ENCODE data around the gene CRTAC1.
A peak's percentile ranks its signal among the peaks of the same experiment; 100 is the strongest.

Gene CRTAC1

GRCh38 chr10:97922022-97922758 is 108.2 kb downstream of the CRTAC1 start:
- DNase-seq, result no peak

- no peak for DNase-seq
Measured at GRCh38 chr10:97921581-97922021, 108.8 kb downstream of the CRTAC1 start.

- no peak for DNase-seq
Measured at GRCh38 chr10:97920865-97921264, 109.6 kb downstream of the CRTAC1 start.

- peak; percentile 5 for DNase-seq
Measured at GRCh38 chr10:97919012-97919411, 111.4 kb downstream of the CRTAC1 start.

- DNase-seq, result no peak
Measured at GRCh38 chr10:97916586-97916985, 113.8 kb downstream of the CRTAC1 start.

- DNase-seq, result no peak
Measured at GRCh38 chr10:97915346-97916131, 114.9 kb downstream of the CRTAC1 start.

- DNase-seq, result peak; percentile 48
Measured at GRCh38 chr10:97914837-97915211, 115.6 kb downstream of the CRTAC1 start.

DNA sequence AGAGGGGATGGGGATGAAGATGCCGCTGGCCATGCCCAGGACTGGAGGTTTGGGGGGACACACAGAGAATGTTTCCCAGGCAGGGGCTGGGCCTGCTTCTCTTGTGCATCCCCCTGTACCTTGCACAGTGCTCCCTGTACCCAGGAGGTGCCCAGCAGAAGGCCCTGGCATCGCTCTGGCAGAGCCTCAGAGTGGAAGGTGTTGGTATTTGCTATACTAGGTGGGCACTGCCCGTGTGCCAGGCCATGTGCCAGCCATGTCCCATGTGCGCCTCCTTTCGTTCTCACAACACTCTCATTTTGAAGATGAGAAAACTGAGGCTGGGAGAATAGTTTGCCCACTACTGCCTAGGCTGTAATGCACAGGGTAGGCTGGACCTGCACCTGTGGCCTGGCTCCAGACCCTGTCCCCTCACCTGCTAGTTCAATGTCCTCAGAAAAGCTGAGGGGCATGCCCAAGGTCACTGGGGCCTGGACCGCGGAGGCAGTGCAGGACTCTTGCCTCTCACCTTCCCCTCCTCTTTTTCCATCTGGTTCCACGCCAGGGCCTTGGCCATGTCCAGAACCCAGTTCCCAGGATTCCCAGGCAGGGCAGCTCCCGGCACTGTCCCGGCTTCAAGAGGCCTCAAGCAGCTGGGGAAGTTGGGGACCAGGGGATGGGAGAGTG is 116.1 kb downstream of the CRTAC1 start:
- no peak for DNase-seq

GRCh38 chr10:97913614-97914013 is 116.8 kb downstream of the CRTAC1 start:
- DNase-seq, result no peak

DNA sequence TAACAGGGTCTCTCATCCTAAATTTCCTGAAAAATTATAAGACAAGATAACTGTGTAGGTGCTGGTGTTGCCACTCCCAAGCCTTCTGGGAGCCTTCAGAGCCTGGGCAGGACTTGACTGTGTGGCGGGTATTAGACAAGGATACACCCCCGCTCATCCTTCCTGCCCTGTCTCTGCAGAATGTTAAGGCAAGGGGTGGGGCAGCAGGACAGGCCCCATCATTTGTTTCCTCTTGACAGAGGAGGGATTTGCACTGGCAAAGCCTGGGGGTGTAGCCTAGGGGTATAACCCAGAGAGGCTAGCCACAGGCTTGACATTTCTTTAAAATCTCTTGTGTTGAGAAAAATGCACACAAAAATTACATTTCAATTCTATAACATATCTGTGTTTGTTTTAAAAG is 117.2 kb downstream of the CRTAC1 start:
- no peak for DNase-seq

DNA sequence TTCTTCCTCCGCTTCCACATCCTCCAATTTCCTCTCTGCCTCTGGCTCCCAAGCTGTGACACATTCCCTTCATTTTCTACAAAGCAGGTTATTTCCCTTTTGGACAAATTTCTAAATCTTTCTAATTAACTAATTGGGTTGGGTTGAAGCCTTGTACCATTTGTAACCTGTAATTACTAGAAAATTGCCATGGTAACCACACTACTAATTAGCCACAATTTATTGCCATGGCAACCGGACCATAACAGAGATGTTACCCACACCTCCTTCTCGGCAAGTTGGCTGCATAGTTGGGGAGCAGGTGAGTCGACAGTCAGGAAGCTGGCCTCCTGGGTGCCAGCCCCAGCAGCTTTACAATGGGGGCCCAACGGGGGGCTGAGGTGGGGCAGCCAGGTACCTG is 119.2 kb downstream of the CRTAC1 start:
- DNase-seq, result no peak

DNA sequence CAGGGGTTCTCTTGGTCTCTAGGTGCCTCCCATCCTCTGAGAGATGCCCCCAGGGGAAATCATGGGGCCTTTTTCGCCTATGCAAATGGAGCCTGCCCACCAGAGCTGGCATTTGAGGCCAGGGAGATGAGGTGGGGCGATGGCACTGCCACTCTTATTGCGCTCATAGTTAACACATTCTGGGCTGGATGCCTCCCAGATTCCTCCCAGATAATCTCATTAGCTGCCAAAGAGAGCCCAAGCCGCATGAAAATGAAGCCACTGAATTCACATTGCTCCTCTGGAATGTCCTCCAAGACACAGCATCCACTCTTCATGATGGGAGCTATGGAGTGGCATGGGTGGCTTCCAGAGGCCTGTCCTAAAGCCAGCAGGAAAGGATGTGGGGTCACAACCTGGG is 119.8 kb downstream of the CRTAC1 start:
- DNase-seq, result no peak

- no peak for DNase-seq
Measured at GRCh38 chr10:97907830-97908229, 122.6 kb downstream of the CRTAC1 start.

GRCh38 chr10:97907211-97907610 is 123.2 kb downstream of the CRTAC1 start:
- DNase-seq, result no peak

GRCh38 chr10:97905276-97905675 is 125.1 kb downstream of the CRTAC1 start:
- DNase-seq, result no peak

- no peak for DNase-seq
Measured at GRCh38 chr10:97904576-97904975, 125.8 kb downstream of the CRTAC1 start.

- no peak for DNase-seq
Measured at GRCh38 chr10:97904018-97904381, 126.4 kb downstream of the CRTAC1 start.

DNA sequence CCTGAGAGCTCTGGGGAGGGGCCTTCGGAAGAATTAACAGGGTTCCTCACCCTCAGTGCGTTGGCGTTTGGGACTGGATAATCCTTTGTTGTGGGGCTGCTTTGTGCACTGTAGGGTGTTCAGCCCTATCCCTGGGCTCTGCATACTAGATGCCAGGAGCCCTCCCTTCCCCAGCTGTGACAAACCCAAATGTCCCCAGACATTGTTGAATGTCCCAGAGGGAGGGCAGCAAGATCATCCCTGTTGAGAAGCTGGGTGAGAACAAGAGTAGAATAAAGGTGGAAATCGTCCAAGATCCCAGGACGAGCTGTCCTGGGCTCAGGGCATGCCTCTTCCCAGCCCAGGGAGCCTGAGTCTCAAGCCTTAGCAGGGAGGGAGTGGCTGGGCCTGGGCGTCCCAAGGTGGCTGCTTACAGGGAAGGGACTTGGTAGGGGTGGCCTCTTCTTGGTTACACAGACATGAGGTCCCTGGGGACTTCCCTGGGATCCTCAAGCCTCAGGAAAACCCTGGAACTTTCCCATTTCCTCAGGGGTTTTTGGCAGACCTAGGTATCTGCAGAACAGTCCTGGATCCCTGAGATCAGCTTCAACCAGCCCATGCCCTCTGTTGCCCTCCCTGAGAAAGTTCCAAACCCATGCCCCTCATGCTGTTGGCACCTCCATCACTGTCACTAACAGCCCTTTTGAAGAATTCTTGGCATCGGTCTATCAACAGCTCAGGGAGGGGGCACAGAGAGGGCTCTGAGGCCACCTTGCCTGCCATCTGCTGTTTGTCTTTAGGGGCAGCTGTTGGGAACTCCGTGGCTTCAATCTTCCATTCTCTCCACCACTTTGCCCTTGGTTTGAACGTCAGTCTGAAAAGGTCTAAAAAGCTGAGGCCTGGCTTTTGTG is 127.0 kb downstream of the CRTAC1 start:
- no peak for DNase-seq

- DNase-seq, result no peak
Measured at GRCh38 chr10:97901381-97901780, 129.0 kb downstream of the CRTAC1 start.

GRCh38 chr10:97898429-97898828 is 132.0 kb downstream of the CRTAC1 start:
- DNase-seq, result no peak

DNA sequence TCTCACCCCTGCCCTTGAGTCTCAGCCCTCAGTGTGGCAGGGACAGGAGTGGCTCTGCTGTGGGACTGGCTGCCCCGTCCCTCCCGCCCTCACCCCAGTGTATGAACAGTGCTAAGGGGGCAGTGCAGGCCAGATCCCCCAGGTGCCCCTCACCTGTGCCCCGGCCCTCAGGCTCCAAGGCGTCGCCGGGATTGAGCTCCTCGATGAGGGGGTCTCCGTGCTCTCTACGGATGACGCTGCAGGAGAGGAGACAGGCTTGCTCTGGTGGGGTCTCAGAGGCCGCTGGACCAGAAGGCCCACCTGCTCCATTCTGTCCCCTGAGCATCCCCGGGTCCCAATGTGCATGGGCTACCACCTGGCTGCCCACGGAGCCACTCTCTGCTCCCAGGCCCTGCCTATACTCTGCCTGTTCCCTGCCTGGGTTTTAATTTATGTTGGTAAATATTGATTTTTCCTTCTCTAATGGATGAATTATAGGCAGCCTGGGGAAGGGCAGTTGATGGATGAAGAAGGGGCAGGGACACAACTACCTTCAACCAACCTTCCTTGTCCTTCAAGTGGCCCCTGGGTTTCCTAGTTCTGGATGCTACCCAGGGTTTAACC is 133.6 kb downstream of the CRTAC1 start:
- DNase-seq, result no peak

DNA sequence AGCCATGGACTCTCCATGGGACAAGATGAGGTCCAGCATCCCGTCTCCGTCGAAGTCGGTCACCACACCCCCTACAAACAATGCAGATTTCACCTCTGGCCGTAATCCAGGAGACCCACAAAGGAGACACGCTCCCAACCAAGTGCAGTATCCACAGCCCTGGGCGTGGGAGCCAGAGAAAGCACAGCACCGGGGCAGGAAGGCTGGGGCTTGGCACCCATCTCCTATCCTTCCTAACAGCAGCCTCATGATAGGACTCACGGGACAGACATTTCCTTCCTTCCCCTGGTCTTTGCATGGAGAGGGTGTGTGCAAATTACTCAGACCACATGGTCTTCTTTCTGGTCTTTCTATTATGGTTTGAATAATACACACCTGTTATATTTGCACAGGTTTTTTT is 134.5 kb downstream of the CRTAC1 start:
- no peak for DNase-seq
